Left cardiac atrium (tissue), 4 donors: ENCODE results near the gene APLF. TPM values are rescaled to one million over a fixed set of nuclear protein-coding genes. Genes with fewer than 3 reads are reported as not detected.
A peak's percentile ranks its signal among the peaks of the same experiment; 100 is the strongest.
"Not testable (repeated sequence)": the region's sequence is repeated elsewhere in the genome, so short reads cannot be mapped to it uniquely, and the experiment has no call there.

Experiments
- ATAC-seq, 2 donors: fragments of 200-7000 bp; cut with Tn5 transposase; one replicate each; pipeline ENCODE4 v1.9.1; 2020; ENCODE audit warnings: mild to moderate bottlenecking in 2 of 2, moderate library complexity in 2 of 2
- DNase-seq: peaks from one replicate; pipeline ENCODE4 v3.0.0-alpha.2; 2020
- intact Hi-C, 2 donors: fragments of 100-400 bp; cut with DNase I; formaldehyde crosslinking; loops; one replicate each; pipeline versions ENCODE4 v1.14.1 to v1.15.1; 2022 to 2023
- total RNA-seq, 2 donors: library from RNA; stranded (reverse); fragmentation: NEBNext Ultra II Directional; extraction: Animal tissue kit (Norgen Biotek cat#: 25700); gene quantifications; one replicate each; pipeline ENCODE4 v1.2.1, GENCODE V29; 2021
- donor health status: DM: no; HTN: yes; CAD: no.
- donor health status: DM: no; HTN: yes; CAD: no; lungs with severe emphysema.
- donor health status: DM: yes; HTN: yes; CAD: no.
- donor health status: Dilated cardiomyopathy.

APLF gene
- total RNA-seq, 2 donors from 2014 or later = 4.6 to 5.5 TPM

- no peak for ATAC-seq
- intact Hi-C loops = loop anchor here in 1 of 2 donors (5.0 kb wide), 1 partner anchor 69 kb away; the partner anchor contains the start of gene PLEK
- no peak for DNase-seq
These were observed 31.1 kb upstream of the APLF start for GRCh38 chr2:68436270-68436669.

GRCh38 chr2:68438455-68439303, 28.7 kb upstream of the APLF start:
- DNase-seq (peak; percentile 30), ATAC-seq (no peak)
- intact Hi-C loops = loop anchor here in 1 of 2 donors (5.0 kb wide), 1 partner anchor 71 kb away; the partner anchor contains the start of gene PLEK

- intact Hi-C loops = loop anchor here in 1 of 2 donors (5.0 kb wide), 2 partner anchors 79 to 319 kb away; no protein-coding TSS in a partner anchor
- DNase-seq (peak; percentile 84), ATAC-seq (peak; percentile 92 to 93)
These were observed 26.0 kb upstream of the APLF start for GRCh38 chr2:68441179-68441993.

GRCh38 chr2:68441994-68442322, 25.4 kb upstream of the APLF start:
- intact Hi-C loops = loop anchor here in 1 of 2 donors (5.0 kb wide), 2 partner anchors 80 to 320 kb away; no protein-coding TSS in a partner anchor
- DNase-seq = no peak
- ATAC-seq = no peak

DNA sequence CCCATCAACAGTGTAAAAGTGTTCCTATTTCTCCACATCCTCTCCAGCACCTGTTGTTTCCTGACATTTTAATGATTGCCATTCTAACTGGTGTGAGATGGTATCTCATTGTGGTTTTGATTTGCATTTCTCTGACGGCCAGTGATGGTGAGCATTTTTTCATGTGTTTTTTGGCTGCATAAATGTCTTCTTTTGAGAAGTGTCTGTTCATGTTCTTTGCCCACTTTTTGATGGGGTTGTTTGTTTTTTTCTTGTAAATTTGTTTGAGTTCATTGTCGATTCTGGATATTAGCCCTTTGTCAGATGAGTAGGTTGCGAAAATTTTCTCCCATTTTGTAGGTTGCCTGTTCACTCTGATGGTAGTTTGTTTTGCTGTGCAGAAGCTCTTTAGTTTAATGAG, 21.0 kb upstream of the APLF start:
- DNase-seq, intact Hi-C loops, ATAC-seq: not testable (repeated sequence)

- DNase-seq (no peak), ATAC-seq (no peak)
- intact Hi-C loops = no loop called here
These were observed 20.3 kb upstream of the APLF start for GRCh38 chr2:68447118-68447517.

DNA sequence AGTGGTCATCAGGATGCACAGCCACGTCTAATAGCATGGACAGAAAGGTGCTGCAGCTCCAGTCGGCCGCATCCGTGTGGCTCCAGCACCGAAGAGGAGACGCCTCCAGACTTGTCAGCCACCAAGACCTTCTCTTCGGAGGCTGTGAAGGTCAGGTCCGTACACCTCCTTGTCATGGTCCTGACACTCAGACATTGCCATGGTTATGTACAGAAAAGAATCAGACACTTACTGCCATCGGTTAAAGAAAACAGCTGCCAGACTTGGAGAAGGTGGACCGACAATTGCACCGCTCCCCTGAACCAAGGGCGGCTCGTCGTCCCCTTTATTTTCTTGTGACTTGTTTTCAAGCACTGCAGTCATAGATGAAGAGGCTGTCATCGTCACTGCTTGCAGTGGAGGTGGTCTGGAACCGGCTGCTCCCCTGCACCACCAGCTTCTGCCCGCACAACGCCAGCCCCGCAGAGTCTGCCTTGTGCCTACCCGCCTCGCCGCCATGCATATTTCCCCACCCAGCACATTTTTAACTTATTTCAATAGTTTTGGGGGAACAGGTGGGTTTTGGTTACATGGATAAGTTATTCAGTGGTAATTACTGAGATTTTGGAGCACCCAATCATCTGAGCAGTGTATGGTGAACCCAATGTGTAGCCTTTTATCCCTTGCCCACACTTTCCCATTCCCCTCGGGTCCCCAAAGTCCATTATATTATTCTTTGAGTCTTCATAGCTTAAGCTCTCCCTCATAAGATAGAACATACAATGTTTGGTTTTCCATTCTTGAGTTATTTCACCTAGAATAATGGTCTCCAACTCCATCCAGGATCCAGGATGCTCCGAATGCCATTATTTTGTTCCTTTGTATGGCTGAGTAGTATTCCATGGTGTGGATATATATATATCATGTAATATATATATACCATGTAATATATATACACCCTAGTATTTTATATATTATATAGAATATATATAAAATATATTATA, 18.4 kb upstream of the APLF start:
- intact Hi-C loops = no loop called here
- ATAC-seq (peak; percentile 23 to 54), DNase-seq (peak; percentile 21)

- intact Hi-C loops = no loop called here
- ATAC-seq = peak in 1 of 2 donors; percentile 15
- no peak for DNase-seq
These were observed 15.1 kb upstream of the APLF start for GRCh38 chr2:68452158-68452900.

GRCh38 chr2:68453761-68454360, 13.5 kb upstream of the APLF start:
- intact Hi-C loops = no loop called here
- ATAC-seq (no peak), DNase-seq (no peak)

DNA sequence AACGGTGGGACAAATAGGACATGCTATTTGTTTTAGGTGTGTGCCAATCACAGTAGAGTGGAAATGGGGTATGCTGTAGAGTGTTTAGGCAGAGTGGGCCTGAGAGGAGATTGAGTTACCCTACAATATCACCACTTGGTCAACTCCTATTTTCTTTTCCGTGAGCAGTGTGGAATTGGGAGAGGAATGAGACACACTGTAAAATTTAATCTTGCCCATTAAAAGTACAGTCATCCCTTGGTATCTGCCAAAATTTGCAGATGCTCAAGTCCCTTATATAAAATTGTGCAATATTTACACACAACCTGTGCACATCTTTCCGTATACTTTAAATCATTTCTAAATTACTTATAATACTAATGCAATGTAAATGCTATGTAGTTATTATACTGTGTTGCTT, 12.7 kb upstream of the APLF start:
- intact Hi-C loops = no loop called here
- ATAC-seq (no peak), DNase-seq (no peak)

DNA sequence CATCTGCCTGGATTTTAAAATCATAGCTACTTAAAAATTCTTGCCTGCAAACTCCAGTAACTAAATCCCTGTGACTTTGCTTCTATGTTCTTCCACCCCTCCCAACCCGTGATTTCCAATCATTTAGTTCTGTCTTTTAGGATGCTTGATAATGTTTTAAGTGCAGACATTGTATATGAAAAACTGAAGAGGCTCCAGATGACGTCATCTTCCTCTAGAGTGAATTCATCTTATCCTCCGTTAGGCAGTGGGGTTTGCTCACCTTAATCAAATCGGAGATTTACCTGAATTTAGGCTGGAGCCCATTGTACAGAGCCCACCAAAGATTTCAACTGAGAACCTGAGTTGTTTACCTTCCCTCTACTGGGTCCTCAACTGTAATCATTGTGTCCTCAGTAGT, 11.2 kb upstream of the APLF start:
- intact Hi-C loops = no loop called here
- ATAC-seq (no peak), DNase-seq (no peak)

GRCh38 chr2:68458981-68459380, 8.4 kb upstream of the APLF start:
- ATAC-seq = no peak
- DNase-seq = no peak
- intact Hi-C loops = no loop called here

DNA sequence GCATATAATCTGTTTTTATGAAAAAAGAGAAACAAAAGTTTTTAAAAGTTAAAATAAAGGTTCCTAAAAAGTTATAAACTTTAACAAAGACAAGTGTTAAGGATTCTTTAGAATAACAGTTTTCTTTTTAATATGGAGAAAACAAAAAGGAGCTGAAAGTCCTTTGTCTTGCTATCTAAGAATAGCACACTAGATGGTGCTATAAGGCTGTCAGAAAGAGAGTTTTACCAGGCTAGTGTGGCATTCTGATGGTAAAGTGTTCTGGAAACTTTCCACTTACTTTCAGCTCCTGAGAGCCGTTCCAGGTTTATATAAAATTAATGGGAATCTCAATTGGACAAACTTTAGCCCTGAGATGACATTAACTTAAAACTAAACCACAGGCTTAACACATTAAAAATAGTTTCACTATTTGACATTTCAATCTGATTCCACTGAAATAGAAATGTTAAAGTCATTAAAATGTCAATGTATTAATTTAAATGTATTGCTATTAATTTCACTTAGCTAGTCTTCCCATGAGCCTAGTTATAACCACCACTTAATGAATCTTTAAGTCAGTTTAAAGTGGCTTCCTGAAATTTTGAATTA, 4.0 kb upstream of the APLF start:
- ATAC-seq (no peak), DNase-seq (no peak)
- intact Hi-C loops = loop anchor here in 1 of 2 donors (10.0 kb wide), 2 partner anchors 251 to 461 kb away; no protein-coding TSS in a partner anchor

- ATAC-seq = no peak
- no peak for DNase-seq
- intact Hi-C loops = loop anchor here in 1 of 2 donors (10.0 kb wide), 2 partner anchors 250 to 460 kb away; no protein-coding TSS in a partner anchor
These were observed 2.7 kb upstream of the APLF start for GRCh38 chr2:68464651-68465050.

DNA sequence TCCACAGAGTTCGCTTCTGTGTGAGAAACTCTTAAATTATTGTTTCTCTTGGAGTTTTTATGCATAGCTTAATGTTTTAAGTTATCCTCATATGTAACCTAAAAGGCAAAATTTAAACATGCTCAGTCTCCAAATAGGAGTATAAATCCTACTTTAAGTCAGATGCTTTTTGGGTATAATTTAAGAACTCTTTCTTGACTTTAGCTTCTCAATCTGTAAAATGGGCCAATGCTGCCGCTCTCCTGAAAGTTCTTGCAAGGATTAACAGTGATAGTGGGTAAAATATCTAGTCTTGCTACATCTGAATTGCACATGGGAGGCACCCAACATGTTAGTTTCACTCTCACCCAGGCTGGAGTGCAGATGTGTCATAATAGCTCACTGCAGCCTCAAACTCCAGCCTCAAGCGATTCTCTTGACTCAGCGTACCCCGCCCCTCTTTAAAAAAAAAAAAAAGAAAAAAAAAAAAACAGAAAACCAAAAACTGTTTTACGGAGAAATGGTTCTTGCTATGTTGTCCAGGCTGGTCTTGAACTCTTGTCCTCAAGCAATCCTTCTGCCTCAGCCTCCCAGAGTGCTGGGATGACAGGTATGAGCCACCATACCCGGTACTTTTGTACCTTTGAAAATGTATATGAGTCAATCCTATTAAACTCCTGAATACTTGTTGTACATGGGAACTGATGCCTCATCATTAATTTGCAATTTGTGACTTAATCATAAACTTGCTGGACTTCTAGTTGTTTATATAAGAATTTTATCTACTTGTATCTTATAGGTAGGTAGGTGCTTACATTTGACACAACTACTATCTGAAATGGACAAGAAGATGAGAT, 2.1 kb upstream of the APLF start:
- ATAC-seq (no peak), DNase-seq (no peak)
- intact Hi-C loops = loop anchor here in 1 of 2 donors (10.0 kb wide), 2 partner anchors 250 to 460 kb away; no protein-coding TSS in a partner anchor

DNA sequence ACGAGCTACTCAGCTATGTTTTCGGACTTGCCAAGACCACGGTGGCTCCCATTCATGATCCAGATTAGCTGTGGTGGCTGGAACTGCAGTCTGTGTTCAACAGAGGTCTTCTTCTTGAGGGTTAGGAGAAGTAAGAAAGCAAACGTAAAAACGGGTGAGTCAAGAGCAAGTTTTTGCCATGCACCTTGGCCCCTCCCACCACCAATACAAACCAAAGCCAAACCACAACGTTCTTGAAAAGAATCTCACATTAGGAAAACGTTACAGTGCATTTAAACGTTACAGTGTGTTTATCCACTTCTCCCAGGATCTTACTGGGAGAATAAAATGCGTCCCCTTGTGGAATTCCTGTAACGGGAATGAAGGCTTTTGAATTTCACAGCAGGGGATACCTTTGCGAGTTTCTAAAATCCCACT, 1.0 kb upstream of the APLF start:
- intact Hi-C loops = loop anchor here in 1 of 2 donors (10.0 kb wide), 2 partner anchors 248 to 458 kb away; no protein-coding TSS in a partner anchor
- ATAC-seq (peak in 1 of 2 donors; percentile 4), DNase-seq (no peak)
